PC-3 (cell line): ENCODE measurements around the gene ELOVL3. TPM values are rescaled to one million over a fixed set of nuclear protein-coding genes. Genes with fewer than 3 reads are reported as not detected.
"Not testable (repeated sequence)": the region's sequence is repeated elsewhere in the genome, so short reads cannot be mapped to it uniquely, and the experiment has no call there.

Experiments used
- ATAC-seq: fragments of 200-7000 bp; cut with Tn5 transposase; 2 replicates; pipeline ENCODE4 v1.9.1; 2020; ENCODE audit warnings: mild to moderate bottlenecking, moderate library complexity
- BruUV-seq: library from RNA; stranded (reverse); fragments of 400-500 nt; replicated peaks from 2 replicates; lab custom pipeline; 2021; lab: Mats Ljungman, UMichigan
- CTCF ChIA-PET: fragments of 300-600 bp; sonication (Branson Sonifier 250); formaldehyde crosslinking; loops from one replicate; lab custom pipeline; 2022; ENCODE audit warnings: antibody characterized with exemption; lab: Charles Lee
- POLR2A ChIA-PET: fragments of 300-600 bp; sonication (Branson Sonifier 250); formaldehyde crosslinking; loops from one replicate; lab custom pipeline; 2022; ENCODE audit warnings: antibody characterized with exemption; ENCODE audit not compliant: unreplicated experiment; lab: Charles Lee
- DNase-seq: peaks from one replicate; pipeline ENCODE4 v3.0.0-alpha.2; 2015
- H2AFZ ChIP-seq: fragments of 300-600 bp; sonication (generic); 2 replicates; pipeline ENCODE4 v1.6.0; 2016; ENCODE audit warnings: antibody characterized with exemption, low read length
- H3F3A ChIP-seq: fragments of 300-600 bp; sonication (generic); one replicate; pipeline ENCODE4 v1.6.0; 2017; ENCODE audit warnings: antibody characterized with exemption, low read length, control low read depth, mild to moderate bottlenecking; ENCODE audit not compliant: unreplicated experiment
- H3K27ac ChIP-seq: fragments of 300-600 bp; sonication (generic); 2 replicates; pipeline ENCODE4 v1.5.1; 2016; ENCODE audit warnings: mild to moderate bottlenecking, low read length
- H3K27me3 ChIP-seq: fragments of 300-600 bp; sonication (generic); 2 replicates; pipeline ENCODE4 v1.6.1; 2016; ENCODE audit warnings: low read length, mixed read lengths
- H3K36me3 ChIP-seq: fragments of 300-600 bp; sonication (generic); 2 replicates; pipeline ENCODE4 v1.6.1; 2016; ENCODE audit warnings: low read depth, mixed run types, low read length, mixed read lengths
- H3K4me1 ChIP-seq: fragments of 300-600 bp; sonication (generic); 2 replicates; pipeline ENCODE4 v1.5.1; 2016; ENCODE audit warnings: low read length; ENCODE audit not compliant: insufficient read depth
- H3K4me2 ChIP-seq: fragments of 300-600 bp; sonication (generic); 2 replicates; pipeline ENCODE4 v1.6.0; 2016; ENCODE audit warnings: low read length
- H3K4me3 ChIP-seq: fragments of 300-600 bp; sonication (generic); 2 replicates; pipeline ENCODE4 v1.5.1; 2016; ENCODE audit warnings: mild to moderate bottlenecking, low read length, mixed read lengths
- H3K79me2 ChIP-seq: fragments of 300-600 bp; sonication (generic); 2 replicates; pipeline ENCODE4 v1.6.1; 2017; ENCODE audit warnings: low read length, mixed read lengths
- H3K9ac ChIP-seq: fragments of 300-600 bp; sonication (generic); 2 replicates; pipeline ENCODE4 v1.6.0; 2016; ENCODE audit warnings: mild to moderate bottlenecking, low read length
- H3K9me2 ChIP-seq: fragments of 300-600 bp; sonication (generic); replicated peaks from 2 replicates; pipeline ENCODE4 v1.6.1; 2016; ENCODE audit warnings: mixed run types, low read length, mixed read lengths
- H3K9me3 ChIP-seq: fragments of 300-600 bp; sonication (generic); 2 replicates; pipeline ENCODE4 v1.6.1; 2016; ENCODE audit warnings: low read length, mixed read lengths
- H4K20me1 ChIP-seq: fragments of 300-600 bp; sonication (generic); 2 replicates; pipeline ENCODE4 v1.6.1; 2016; ENCODE audit warnings: low read length, mixed read lengths
- EZH2 ChIP-seq: fragments of 300-600 bp; sonication (generic); IDR thresholded peaks from one replicate; pipeline ENCODE4 v1.6.1; 2017; ENCODE audit warnings: antibody characterized with exemption, mild to moderate bottlenecking, low read length; ENCODE audit not compliant: unreplicated experiment
- EZH2phosphoT487 ChIP-seq: fragments of 300-600 bp; sonication (generic); IDR thresholded peaks from 2 replicates; pipeline ENCODE4 v1.6.1; 2018; ENCODE audit warnings: mild to moderate bottlenecking, antibody characterized with exemption, low read length, borderline replicate concordance
- intact Hi-C: fragments of 100-400 bp; cut with micrococcal nuclease; formaldehyde crosslinking; loops from 2 replicates; pipeline ENCODE4 v1.9.0; 2023
- total RNA-seq: library from RNA; depleted of rRNA; stranded (reverse); fragments of >200 nt; gene quantifications from 2 replicates; pipeline ENCODE4 v1.2.3, GENCODE V29; 2014
- TF ChIP-seq, protein P1 (sequence below): fragments of 300-600 bp; sonication (generic); conservative IDR thresholded peaks from 2 replicates; pipeline ENCODE4 v1.5.1; 2017; ENCODE audit warnings: antibody characterized with exemption, low read depth, mild to moderate bottlenecking, low read length

ELOVL3 gene
- total RNA-seq, 1 experiment from 2014 or later: 0.40 TPM

DNA sequence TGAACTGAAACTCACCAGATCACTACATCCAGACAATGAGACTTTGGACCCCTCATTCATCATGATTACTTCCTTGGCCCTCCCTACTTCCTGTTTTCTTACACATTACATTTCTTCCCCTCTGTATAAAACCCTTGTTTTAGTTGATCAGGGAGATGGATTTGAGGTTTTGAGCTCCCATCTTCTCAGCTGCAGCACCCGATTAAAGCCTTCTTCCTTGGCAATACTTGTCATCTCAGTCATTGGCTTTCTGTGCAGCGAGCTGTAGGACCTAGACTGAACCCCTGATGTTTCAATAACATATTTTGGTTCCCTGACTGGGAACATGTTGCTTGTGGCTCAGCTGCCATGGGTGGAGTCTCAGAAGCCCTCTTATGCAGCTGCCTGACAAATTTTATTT, 40.8 kb upstream of the ELOVL3 start:
- intact Hi-C loops: no loop called here
- H3K79me2 ChIP-seq: no peaks in the 10 kb centered on the region
- no peaks in the 10 kb centered on the region for H3K4me1 ChIP-seq
- H3K9me2 ChIP-seq: no peaks in the 10 kb centered on the region
- no peak overlapping the region for H3K27ac ChIP-seq
- H3K27me3 ChIP-seq: no peaks in the 10 kb centered on the region
- CTCF ChIA-PET: no interaction called here
- no peak overlapping the region for H3K4me2 ChIP-seq
- no peaks in the 10 kb centered on the region for H4K20me1 ChIP-seq
- DNase-seq (no peak), ATAC-seq (no peak)
- H2AFZ ChIP-seq: no peak overlapping the region
- H3F3A ChIP-seq: no peaks in the 10 kb centered on the region
- no TSS peak for BruUV-seq
- no peaks in the 10 kb centered on the region for H3K36me3 ChIP-seq
- TF ChIP-seq, protein P1, sequence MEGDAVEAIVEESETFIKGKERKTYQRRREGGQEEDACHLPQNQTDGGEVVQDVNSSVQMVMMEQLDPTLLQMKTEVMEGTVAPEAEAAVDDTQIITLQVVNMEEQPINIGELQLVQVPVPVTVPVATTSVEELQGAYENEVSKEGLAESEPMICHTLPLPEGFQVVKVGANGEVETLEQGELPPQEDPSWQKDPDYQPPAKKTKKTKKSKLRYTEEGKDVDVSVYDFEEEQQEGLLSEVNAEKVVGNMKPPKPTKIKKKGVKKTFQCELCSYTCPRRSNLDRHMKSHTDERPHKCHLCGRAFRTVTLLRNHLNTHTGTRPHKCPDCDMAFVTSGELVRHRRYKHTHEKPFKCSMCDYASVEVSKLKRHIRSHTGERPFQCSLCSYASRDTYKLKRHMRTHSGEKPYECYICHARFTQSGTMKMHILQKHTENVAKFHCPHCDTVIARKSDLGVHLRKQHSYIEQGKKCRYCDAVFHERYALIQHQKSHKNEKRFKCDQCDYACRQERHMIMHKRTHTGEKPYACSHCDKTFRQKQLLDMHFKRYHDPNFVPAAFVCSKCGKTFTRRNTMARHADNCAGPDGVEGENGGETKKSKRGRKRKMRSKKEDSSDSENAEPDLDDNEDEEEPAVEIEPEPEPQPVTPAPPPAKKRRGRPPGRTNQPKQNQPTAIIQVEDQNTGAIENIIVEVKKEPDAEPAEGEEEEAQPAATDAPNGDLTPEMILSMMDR: no peak
- TF ChIP-seq EZH2: no peak
- no peak for TF ChIP-seq EZH2phosphoT487
- H3K9me3 ChIP-seq: no peaks in the 10 kb centered on the region
- H3K9ac ChIP-seq: no peak overlapping the region
- POLR2A ChIA-PET: no interaction called here
- H3K4me3 ChIP-seq: no peak overlapping the region

DNA sequence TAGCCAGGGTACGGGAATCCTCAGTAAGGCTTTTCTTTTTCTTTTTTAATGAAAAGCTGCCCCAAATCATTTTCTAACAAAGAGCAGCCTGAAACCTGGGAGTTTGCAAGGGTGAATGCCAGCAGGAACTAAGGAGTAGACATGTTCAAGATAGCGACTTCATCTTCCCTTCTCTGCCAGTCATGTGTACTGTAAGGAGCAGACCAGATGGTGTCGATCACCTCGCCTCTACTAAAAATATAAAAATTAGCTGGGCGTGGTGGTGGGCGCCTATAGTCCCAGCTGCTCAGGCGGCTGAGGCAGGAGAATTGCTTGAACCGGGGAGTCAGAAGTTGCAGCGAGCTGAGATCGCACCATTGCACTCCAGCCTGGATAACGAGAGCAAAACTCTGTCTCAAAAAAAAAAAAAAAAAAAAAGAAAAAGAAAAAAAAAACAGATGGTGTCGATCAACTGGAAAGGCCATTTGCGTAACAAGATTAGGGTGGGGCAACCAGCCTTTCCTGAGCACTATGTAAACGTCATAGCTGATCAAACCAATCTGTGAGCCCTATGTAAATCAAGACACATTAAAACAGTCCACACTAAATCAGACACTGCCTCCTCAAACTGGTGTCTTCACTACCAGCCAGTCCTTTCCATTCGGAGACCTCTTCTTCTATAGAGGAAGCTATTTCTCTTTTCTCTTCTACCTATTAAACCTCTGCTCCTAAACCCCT, 40.1 kb upstream of the ELOVL3 start:
- no peaks in the 10 kb centered on the region for H3K36me3 ChIP-seq
- H3K4me3 ChIP-seq: no peak overlapping the region
- CTCF ChIA-PET: no interaction called here
- TF ChIP-seq EZH2phosphoT487 (no peak), EZH2 (no peak)
- TF ChIP-seq, protein P1: no peak
- no peaks in the 10 kb centered on the region for H4K20me1 ChIP-seq
- POLR2A ChIA-PET: no interaction called here
- no TSS peak for BruUV-seq
- H3K9ac ChIP-seq: no peak overlapping the region
- H3F3A ChIP-seq: no peaks in the 10 kb centered on the region
- ATAC-seq (no peak), DNase-seq (no peak)
- no peaks in the 10 kb centered on the region for H3K9me3 ChIP-seq
- no peaks in the 10 kb centered on the region for H3K9me2 ChIP-seq
- no peak overlapping the region for H2AFZ ChIP-seq
- H3K27ac ChIP-seq: no peak overlapping the region
- no peak overlapping the region for H3K4me2 ChIP-seq
- intact Hi-C loops: no loop called here
- no peaks in the 10 kb centered on the region for H3K27me3 ChIP-seq
- no peaks in the 10 kb centered on the region for H3K79me2 ChIP-seq
- H3K4me1 ChIP-seq: no peaks in the 10 kb centered on the region

DNA sequence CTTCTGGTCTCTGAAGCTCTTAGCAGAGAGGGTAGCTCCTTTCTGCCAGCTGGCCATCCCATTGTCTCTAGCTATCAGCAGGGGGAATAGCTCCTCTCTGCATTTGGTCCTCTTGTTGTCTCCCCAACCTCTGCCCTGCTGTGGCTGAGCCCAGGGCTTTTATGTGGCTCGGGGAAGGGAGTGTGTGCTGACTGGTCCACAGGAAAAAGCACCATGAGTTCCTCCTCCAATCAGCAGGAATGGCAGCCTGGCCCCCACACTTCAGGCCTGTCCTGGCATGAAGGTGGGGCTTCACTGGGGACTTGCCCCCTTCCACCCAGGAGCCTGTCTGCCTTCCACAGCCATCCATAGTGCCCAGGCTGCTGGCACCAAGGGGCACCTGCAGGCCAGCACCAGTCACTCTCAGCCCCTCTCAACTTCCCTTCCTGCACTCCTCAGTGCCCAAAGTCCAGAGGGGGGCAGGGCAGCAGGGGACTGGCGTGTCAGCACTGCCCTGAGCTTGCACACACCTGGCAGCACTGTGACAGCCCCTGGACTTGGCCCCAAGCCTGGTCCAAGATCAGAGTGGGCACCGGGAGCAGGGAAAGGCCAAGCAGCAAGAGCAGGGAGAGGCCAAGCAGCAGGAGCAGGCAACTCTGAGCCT, 37.7 kb upstream of the ELOVL3 start:
- DNase-seq: no peak
- intact Hi-C loops: no loop called here
- Histone ChIP-seq H3K79me2 (no peaks in the 10 kb centered on the region), H3K27ac (no peak overlapping the region), H3F3A (no peaks in the 10 kb centered on the region), H4K20me1 (no peaks in the 10 kb centered on the region), H3K9me2 (no peaks in the 10 kb centered on the region), H3K4me1 (no peaks in the 10 kb centered on the region), H3K4me3 (no peak overlapping the region), H3K27me3 (no peaks in the 10 kb centered on the region), H3K9me3 (no peaks in the 10 kb centered on the region), H3K36me3 (no peaks in the 10 kb centered on the region), H3K9ac (no peak overlapping the region), H3K4me2 (no peak overlapping the region), H2AFZ (no peak overlapping the region)
- TF ChIP-seq, protein P1: no peak
- ChIA-PET CTCF (no interaction called here), POLR2A (no interaction called here)
- BruUV-seq: no TSS peak
- no peak for ATAC-seq

DNA sequence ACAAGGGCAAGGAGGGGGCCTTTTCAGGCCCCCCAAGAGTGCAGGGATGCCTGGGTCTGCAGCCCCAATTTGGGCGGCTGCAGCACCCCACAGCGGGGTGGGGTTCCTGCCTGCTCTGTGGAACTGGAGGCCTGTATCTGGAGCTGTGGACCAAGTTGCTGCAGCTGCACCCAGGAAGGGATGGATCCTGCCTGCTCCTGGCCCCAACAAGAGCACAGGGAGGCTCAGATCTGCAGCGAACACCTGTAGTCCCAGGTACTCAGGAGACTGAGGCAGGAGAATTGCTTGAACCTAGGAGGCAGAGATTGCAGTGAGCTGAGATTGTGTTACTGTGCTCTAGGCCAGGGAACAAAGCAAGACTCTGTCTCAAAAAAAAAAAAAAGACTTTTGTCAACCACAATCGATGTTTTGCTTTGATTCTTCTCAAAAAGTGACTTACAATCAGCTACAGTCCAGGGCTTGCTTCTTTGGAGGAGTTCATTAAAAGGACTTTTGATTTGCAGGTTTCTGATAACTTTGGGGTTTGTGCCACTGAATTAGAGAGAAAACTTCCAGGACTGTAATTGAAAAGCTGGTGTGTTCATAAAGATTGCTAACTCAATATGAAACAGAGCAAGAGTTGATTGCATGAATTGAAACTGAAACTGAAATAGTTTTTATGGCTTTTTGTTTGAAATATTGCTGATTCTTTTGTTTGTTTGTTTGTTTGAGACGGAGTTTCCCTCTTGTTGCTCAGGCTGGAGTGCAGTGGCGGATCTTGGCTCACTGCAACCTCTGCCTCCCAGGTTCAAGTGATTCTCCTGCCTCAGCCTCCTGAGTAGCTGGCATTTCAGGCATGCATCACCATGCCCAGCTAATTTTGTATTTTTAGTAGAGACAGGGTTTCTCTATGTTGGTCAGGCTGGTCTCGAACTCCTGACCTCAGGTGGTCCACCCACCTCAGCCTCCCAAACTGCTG, 36.9 kb upstream of the ELOVL3 start:
- BruUV-seq, H3K9me2 ChIP-seq, H3K79me2 ChIP-seq, H4K20me1 ChIP-seq, H3F3A ChIP-seq, H3K4me2 ChIP-seq, H3K36me3 ChIP-seq, H3K9ac ChIP-seq, POLR2A ChIA-PET, H3K4me3 ChIP-seq, DNase-seq, CTCF ChIA-PET, H3K27me3 ChIP-seq, H3K27ac ChIP-seq, H2AFZ ChIP-seq, H3K4me1 ChIP-seq, intact Hi-C loops, ATAC-seq, H3K9me3 ChIP-seq: not testable (repeated sequence)
